ENCODE measurements around the gene ADAMTS6.

ADAMTS6 gene

GRCh38 chr5:65151614-65152013, 330.1 kb downstream of the ADAMTS6 start:
- DNase-seq (ENCODE audit: low spot score), result no peak
- FAIRE-seq, result no peak

GRCh38 chr5:65150599-65151304, 331.0 kb downstream of the ADAMTS6 start:
- no peak for FAIRE-seq
- DNase-seq (ENCODE audit: low spot score), result no peak

DNA sequence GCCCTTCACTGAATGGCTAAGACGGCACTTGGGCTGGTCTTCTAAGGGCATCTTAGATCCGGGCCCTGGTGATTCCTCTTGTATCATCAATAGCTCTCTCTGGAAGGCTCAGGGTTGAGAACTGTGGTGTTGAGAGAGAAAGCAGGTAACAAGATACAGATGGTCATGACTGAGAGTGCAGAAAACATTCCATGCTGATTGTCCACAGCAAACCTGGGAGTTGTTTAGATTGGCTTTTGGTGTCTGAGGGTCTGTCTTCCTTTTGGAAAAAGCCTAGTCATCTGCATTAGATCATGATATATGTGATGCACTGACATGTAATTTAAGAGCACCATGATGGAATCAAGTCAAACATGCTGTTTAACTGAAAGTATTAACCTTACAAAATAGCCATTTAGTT, 331.9 kb downstream of the ADAMTS6 start:
- FAIRE-seq (no peak), DNase-seq (ENCODE audit: low spot score) (no peak)

- DNase-seq (ENCODE audit: low spot score), result no peak
- FAIRE-seq, result no peak
Observed at GRCh38 chr5:65144136-65144871, 337.4 kb downstream of the ADAMTS6 start.

- FAIRE-seq, result no peak
- DNase-seq (ENCODE audit: low spot score), result peak; percentile 36
Observed at GRCh38 chr5:65142511-65143011, 339.2 kb downstream of the ADAMTS6 start.

DNA sequence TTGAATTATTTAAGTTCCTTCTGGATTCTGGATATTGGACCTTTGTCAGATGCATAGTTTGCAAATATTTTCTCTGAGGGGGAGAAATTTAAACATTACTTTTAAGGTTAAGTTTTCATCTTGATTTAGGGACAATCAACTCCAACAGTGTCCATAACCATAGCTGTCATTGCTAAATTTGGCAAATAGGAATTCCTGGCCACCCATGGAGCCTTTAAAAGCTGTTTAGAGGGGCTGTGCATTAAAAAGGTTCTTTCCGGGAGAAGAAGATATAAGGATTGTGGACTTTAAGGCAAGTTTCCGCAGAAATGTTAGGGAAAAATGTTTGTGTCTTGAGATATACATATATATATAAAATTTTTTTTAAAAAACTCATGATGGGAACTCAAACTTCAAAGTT, 339.7 kb downstream of the ADAMTS6 start:
- FAIRE-seq (no peak), DNase-seq (ENCODE audit: low spot score) (no peak)

- FAIRE-seq, result no peak
- DNase-seq (ENCODE audit: low spot score), result no peak
Observed at GRCh38 chr5:65141493-65141892, 340.2 kb downstream of the ADAMTS6 start.

GRCh38 chr5:65137631-65138030, 344.1 kb downstream of the ADAMTS6 start:
- FAIRE-seq, result no peak
- DNase-seq (ENCODE audit: low spot score), result no peak

DNA sequence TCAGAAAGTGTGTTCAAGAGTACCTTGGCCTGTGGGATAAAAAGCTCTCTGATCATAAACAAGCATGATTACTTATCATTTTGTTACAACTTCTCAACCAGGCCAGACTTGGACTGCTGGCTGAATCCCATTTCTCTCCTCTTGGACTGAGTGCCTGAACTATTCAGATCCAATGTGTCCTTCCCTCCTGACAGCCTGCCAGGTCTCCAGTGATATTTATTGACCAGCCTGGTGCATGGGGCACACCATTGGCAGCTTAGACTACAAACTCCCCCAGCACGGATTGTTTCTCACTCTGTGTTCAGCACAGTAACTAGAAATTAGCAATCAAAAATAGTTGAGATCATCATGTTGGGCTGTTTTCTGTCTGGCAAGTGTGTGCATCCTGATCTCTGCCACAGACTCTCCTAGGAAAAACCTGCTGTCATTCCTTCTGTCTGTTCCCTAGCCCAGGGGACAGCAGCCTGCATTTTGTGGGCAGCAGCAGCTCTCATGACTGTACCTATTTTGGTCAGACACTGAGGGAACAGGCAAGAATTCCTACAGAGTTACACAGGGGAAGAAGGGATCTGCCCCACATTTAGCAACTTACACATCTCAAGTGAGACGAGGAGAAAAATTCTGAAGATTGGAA, 348.1 kb downstream of the ADAMTS6 start:
- FAIRE-seq (no peak), DNase-seq (ENCODE audit: low spot score) (no peak)

GRCh38 chr5:65132386-65132785, 349.3 kb downstream of the ADAMTS6 start:
- FAIRE-seq (no peak), DNase-seq (ENCODE audit: low spot score) (no peak)

DNA sequence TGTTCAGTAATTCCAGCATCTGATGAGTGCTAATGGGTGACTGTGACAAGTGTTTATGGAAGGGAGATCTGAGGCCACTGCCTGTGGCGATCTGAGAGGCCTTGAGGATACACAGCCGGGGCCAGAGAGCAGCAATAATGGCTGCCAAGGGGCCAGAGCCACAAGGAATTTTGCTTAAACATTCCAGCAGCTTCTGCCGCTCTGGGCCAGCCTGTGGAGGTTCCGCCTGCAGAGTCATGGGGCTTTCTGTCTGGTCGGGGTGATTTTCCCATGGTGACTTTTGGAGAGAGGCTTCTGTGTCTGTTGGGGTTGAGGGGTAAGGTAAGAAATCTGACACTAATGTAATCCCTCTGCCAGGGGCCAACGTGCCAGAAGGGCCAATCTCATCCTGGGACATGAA, 353.5 kb downstream of the ADAMTS6 start:
- DNase-seq (ENCODE audit: low spot score), result no peak
- FAIRE-seq, result no peak

DNA sequence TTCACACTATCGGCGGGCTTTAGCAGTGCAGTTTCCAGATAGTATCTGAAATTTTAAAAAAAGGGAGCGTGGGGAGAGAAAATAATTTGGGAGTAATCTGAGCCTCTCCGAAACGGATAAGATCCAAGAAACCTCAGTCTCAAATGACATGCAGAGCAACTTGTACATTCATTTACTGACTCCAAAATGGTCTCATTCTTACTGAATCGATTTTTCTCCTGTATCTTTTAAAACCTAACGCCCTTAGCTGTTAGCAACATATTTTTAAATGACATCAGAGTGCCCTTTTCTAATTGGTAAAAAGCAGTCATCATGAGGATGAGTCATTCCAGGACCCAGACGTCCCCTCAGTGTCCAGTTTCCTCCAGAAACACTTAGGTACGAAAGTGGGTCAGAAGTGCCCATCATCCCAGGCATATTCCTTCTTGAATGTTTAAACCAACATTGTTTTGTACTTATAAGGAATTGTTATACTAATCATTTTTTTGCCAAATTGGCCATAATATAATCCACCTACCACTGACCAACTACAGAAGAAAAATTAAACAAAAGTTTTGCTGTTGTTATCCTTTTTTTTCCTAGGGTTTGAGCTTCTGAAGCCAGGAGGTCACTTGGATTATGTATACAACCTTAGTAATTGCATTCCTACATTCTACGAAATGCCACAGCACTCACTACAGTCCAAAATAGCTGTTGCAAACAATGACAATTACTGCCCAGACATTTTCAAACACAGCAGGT, 354.4 kb downstream of the ADAMTS6 start:
- no peak for DNase-seq (ENCODE audit: low spot score)
- FAIRE-seq, result no peak

- FAIRE-seq, result no peak
- DNase-seq (ENCODE audit: low spot score), result no peak
Observed at GRCh38 chr5:65126542-65127069, 355.1 kb downstream of the ADAMTS6 start.

DNA sequence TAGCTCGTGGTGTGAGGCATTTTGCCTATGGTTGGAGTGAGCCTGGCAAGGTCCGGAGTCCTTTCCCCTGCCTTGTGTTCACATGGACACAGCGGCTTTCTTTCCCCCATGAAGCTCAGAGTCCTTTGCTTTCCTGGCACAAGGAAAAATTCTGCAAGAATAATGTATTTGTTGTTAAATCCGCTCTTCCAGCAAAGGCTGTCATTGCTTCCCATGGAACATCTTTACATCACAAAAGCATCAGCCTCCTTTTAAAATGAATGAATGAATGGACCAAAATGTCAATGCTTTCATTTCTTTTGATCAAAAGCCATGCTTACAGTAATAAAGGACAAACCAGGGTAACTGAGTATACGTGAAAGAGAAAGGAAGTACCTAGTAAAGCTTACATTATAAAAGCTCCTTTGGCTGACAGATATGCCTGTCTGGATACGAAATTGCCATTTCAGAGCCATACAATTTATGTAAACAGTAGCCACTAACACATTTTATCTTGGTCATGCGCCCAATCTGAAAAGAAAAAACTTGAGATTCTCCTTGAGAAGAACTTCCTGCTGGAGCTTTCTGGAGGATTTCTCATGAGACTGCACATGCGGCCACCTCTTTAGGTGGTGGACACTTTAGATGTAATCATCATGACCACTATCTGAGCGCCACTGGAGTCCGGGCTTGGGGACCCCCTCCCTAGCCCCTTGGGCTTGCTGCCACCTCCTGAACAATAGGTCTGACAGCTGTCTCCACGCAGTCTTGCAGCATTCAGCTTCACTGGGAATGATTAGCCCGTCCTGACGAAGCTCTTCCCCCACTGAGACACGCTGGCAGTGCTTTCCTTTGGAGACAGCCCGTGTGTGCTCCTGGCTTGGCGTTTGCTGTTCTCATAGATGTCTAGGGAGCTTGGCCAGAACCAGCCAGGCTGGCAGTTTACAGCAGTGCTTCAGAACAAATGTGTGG, 355.9 kb downstream of the ADAMTS6 start:
- DNase-seq (ENCODE audit: low spot score) (no peak), FAIRE-seq (no peak)

DNA sequence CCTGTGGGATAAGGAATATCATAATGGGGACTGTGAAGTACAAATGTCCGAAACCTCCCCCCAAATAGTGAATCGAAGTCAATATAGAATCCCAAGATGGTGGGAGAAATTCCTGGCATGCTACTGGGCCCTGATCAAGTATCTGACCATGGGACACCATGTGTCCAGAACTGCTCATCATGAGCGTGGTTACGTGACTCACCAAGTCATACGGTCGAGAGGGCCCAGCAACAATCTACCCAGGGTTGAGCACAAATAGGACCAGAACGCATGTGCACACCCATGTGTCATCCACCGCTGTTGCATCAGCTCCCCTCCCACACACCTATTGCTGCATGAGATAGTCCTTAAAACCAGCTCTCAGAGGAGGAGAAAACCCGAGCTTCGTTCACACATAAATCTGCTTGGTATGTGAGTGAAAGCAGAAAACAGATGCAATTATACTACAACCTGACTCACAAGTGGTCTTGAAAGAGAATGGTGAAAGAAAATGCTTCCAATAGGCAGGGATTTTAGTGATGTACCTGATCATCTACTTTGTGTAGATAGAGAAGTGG, 359.8 kb downstream of the ADAMTS6 start:
- DNase-seq (ENCODE audit: low spot score), result peak; percentile 31
- peak; percentile 58 for FAIRE-seq

GRCh38 chr5:65120371-65120967, 361.3 kb downstream of the ADAMTS6 start:
- no peak for FAIRE-seq
- no peak for DNase-seq (ENCODE audit: low spot score)

- DNase-seq (ENCODE audit: low spot score), result no peak
- FAIRE-seq, result no peak
Observed at GRCh38 chr5:65117525-65117924, 364.2 kb downstream of the ADAMTS6 start.

- DNase-seq (ENCODE audit: low spot score), result no peak
- FAIRE-seq, result no peak
Observed at GRCh38 chr5:65113771-65114170, 367.9 kb downstream of the ADAMTS6 start.

- FAIRE-seq (no peak), DNase-seq (ENCODE audit: low spot score) (no peak)
Observed at GRCh38 chr5:65111961-65112658, 369.6 kb downstream of the ADAMTS6 start.

All from urothelium cell line (cell line).